ENCODE data around the gene JMJD7.
A peak's percentile ranks its signal among the peaks of the same experiment; 100 is the strongest.
"Not testable (repeated sequence)": the region's sequence is repeated elsewhere in the genome, so short reads cannot be mapped to it uniquely, and the experiment has no call there.

Gene JMJD7

DNA sequence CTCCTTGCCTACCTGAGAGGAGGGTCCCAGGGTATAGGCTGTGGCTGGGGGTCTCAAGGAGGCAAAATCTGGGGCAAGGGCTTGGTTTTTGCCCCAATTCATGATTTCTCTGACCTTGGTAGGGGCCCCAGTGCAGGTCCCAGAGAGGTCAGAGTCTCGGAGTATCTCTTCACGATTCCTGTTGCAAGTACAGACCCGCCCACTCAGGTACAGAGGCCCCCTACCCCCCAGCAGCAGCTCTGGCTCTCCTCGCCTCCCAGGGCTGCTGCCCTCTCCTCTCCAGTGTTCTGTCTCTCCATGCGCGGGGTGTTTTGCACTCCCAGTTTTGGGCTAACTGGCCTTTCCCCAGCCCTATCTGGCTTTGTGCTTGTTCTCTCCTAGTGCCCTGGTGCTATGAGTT, 5.4 kb upstream of the JMJD7 start:
- DNase-seq (ENCODE audit: low read depth, low spot score) = no peak

GRCh38 chr15:41822957-41823356, 4.9 kb upstream of the JMJD7 start:
- DNase-seq (ENCODE audit: low read depth, low spot score) = no peak

GRCh38 chr15:41823502-41823901, 4.4 kb upstream of the JMJD7 start:
- no peak for DNase-seq (ENCODE audit: low read depth, low spot score)

GRCh38 chr15:41824062-41824745, 3.7 kb upstream of the JMJD7 start:
- no peak for DNase-seq (ENCODE audit: low read depth, low spot score)

DNA sequence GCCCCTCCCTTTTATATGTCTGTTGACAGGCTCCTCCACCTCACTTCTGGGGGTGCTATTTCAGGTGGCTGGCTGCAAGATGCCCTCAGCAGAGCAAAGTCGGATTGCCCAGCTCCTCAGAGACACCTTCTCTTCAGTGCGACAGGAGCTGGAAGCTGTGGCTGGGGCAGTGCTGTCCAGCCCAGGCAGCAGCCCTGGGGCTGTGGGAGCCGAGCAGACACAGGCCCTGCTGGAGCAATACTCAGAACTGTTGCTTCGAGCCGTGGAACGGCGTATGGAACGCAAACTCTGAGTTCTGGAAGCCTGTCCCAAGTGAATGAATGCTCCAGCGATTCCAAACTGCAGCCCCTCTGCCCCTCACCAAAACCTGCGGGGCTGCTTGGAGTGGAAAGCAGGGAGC, 2.7 kb upstream of the JMJD7 start:
- DNase-seq (ENCODE audit: low read depth, low spot score) = no peak

DNA sequence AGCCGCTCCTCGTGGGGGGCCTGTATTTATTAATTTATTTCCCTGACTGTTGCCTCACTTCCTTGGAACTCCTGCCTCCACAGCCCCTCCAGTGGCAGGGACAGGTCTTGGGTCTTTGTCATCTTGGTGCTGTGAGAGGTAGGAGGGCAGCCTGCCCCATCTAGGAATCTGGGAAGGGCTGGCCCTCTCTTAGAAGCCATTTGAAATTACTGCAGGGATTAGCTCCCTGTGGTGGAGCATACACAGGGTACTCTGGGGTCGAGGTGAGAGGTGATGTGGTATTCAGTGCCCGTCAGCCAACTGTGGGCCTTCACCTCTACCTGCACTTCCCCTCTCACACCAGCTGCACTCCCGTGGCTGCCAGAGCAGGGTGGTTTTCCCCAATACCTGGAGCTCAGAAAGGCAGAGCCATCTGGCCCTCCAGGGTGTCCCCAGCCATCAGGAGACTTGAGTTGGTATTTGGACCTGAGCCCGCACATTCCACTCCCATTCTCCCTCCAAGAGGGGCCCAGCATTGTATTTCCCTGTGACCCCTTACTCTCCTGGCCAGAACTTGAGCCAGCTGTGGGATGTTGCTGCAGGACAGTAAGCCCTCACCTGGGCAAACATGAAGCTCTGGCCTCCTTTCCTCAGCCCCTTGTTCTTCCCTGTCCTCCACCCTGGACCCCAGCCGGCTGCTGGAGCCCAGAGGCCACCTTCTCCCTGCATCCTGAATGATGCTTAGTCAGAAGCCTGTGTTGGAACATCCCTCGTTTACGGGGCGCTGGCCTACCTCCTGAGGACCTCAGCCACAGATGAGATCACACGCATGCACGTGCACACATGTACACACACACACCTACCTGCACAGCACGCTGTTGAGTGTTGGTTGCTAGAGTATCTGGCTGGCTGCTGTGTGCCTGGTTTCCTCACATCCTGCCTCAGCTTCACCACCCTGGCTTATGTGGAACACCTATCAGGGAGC, 2.0 kb upstream of the JMJD7 start:
- peak; percentile 26 for DNase-seq (ENCODE audit: low read depth, low spot score)

DNA sequence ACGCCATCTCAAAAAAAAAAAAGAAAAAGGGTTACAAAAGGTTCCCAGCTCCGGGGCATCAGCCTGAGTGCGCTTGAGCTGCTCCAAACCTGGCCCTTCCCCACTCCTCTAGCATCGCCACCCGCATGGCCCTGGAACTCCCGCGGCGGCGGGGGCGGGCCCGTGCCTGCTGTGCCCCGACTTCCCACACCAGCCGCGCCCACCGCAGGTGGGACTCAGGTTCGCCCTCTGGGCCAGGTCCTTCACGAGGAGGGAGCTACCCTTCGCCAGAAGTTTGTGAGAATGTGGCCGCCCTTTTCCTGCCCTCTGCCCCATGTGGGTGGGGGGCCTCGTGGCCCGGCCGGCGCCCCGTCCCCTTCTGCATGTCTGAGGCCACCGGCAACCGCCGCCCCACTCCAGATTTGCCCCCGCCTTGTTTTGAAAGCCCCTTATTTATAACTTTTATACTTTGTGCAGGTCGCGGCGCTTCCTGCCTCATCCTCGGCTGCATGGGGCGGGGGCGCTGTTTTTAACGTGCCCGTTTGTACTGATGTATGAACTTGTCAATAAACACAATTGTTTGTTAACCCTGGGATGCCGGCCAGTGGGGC, 507 bp upstream of the JMJD7 start:
- DNase-seq (ENCODE audit: low read depth, low spot score) = peak; percentile 54

- DNase-seq (ENCODE audit: low read depth, low spot score) = no peak
Measured at GRCh38 chr15:41828807-41829141, 882 bp downstream of the JMJD7 start.

- DNase-seq (ENCODE audit: low read depth, low spot score) = no peak
Measured at GRCh38 chr15:41829959-41830646, 2.2 kb downstream of the JMJD7 start.

DNA sequence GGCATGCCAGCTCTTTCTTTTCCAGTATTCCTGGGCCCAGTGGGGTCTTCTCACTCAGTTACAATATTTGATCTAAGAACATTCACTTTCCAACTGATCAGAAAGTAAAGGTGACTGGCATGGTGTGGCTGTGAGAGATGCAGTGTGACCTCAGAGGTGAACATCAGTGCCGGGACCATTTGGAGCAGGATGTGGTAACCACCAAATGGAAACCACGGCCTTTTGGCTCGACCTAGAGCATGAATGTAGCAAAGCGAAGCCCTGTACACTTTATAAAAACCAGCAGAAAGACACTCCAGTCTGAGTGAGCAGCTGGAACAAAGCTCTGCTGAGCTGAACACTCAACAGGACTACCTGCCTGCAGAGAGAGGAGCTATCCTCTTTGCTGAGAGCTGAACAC, 3.4 kb downstream of the JMJD7 start:
- not testable (repeated sequence) for DNase-seq (ENCODE audit: low read depth, low spot score)

DNA sequence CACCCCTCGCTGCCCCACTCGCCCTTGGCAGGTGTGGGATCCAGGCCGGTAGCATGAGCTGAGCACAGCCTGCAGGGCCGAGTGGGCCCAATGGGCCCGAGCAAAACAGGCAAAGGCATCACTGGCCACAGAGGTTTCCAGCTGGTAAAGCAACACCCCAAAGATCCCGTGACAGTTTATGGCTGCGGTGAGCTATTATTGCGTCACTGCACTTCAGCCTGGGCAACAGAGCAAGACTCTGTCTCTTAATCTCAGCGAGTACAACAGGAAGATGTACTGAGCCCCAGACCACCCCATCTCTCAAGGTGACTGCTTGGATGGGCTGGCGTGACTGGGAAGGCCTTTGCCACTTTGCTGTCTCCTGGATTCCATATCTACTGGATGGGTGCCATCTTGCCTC, 4.3 kb downstream of the JMJD7 start:
- no peak for DNase-seq (ENCODE audit: low read depth, low spot score)

DNA sequence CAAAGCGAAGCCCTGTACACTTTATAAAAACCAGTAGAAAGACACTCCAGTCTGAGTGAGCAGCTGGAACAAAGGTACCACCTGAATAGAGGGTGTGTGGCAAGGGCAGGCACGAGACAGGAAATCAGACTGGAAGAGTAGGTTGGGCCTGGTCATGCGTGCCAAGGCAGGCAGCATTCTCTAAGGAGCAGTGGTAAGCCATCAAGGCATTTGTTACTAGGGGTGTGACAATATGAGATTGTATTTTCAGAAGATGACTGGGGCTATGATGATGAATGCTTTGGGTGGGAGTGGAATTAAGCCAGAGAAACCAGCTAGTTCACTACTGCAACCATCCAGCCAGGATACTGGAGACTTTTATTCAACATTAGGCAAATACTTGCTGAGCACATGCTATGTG, 5.0 kb downstream of the JMJD7 start:
- no peak for DNase-seq (ENCODE audit: low read depth, low spot score)

- DNase-seq (ENCODE audit: low read depth, low spot score) = no peak
Measured at GRCh38 chr15:41834096-41834495, 6.2 kb downstream of the JMJD7 start.

- DNase-seq (ENCODE audit: low read depth, low spot score) = no peak
Measured at GRCh38 chr15:41836073-41836472, 8.2 kb downstream of the JMJD7 start.

- DNase-seq (ENCODE audit: low read depth, low spot score) = no peak
Measured at GRCh38 chr15:41836713-41837454, 9.0 kb downstream of the JMJD7 start.

GRCh38 chr15:41838400-41838897, 10.6 kb downstream of the JMJD7 start, which contains the start of gene PLA2G4B:
Gene PLA2G4B (plus strand): TSS chr15:41838847. CDS start chr15:41838914, 67 bp downstream.
- no peak for DNase-seq (ENCODE audit: low read depth, low spot score)

GRCh38 chr15:41839781-41840491, 12.0 kb downstream of the JMJD7 start:
- no peak for DNase-seq (ENCODE audit: low read depth, low spot score)

DNA sequence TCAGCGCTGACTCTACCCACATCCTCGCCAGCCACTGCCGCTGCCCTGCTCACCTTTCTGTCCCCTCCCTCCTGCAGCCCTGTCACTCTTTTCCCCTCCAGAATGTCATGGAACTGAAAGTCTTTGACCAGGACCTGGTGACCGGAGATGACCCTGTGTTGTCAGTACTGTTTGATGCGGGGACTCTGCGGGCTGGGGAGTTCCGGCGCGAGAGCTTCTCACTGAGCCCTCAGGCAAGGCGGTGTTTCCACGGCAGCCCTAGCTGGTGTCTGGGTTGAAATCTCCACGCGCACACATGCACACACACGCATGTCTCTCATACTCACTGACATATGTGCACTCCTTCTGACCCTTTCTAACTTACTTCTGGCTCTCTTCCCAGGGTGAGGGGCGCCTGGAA, 12.8 kb downstream of the JMJD7 start:
- no peak for DNase-seq (ENCODE audit: low read depth, low spot score)

- no peak for DNase-seq (ENCODE audit: low read depth, low spot score)
Measured at GRCh38 chr15:41841131-41841530, 13.2 kb downstream of the JMJD7 start.

DNA sequence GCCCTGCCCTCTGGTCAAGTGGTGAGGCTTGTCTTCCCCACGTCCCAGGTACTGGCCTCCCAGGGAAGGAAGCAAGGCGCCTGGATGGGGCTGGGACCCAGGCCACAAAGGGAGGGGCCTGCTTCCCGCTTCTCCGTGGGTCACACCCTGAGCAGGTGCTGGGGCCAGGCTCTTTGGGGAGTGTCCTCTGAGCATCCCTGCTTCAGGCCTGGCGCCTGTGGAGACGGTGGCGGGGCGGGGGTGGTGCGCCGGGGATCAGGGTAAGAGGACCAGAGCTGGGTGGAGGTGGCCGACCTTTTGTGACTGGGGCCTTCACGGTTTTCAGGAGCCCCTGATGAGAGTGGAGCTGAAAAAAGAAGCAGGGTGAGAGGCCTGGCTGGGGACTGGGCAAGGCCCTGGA, 14.3 kb downstream of the JMJD7 start:
- DNase-seq (ENCODE audit: low read depth, low spot score) = no peak

Data from ELF-1 (cell line).